H1 (cell line): ENCODE results near the gene SLC22A23.

Experiments used
- CBX5 ChIP-seq: fragments of 300-800, 300-1000 bp; sonication (generic); IDR thresholded peaks from 2 replicates; pipeline ENCODE4 v1.7.1; 2016; ENCODE audit warnings: antibody characterized with exemption, low read length, low read depth
- EGR1 ChIP-seq: IDR thresholded peaks from 2 replicates; pipeline ENCODE4 v1.6.1; 2011; ENCODE audit warnings: low read depth, low read length, borderline replicate concordance
- POLR2AphosphoS5 ChIP-seq: IDR thresholded peaks from 2 replicates; pipeline ENCODE4 v1.6.1; 2011; ENCODE audit warnings: low read depth, low read length
- RAD21 ChIP-seq, 2 experiments: IDR thresholded peaks in 1 of 2; conservative IDR thresholded peaks in 1 of 2; 2 replicates each; pipeline ENCODE4 v1.6.1; 2011; ENCODE audit warnings: low read depth in 2 of 2, low read length in 2 of 2, improper control_type of control experiment in 1 of 2, inconsistent platforms in 1 of 2, mild to moderate bottlenecking in 1 of 2, moderate library complexity in 1 of 2
- TF ChIP-seq, protein P1 (sequence below), 3 experiments: IDR thresholded peaks; 1 replicate in 2 of 3; 2 replicates in 1 of 3; pipeline versions ENCODE4 v1.5.1 to v1.6.1; 2011; ENCODE audit warnings: low read length in 3 of 3, mild to moderate bottlenecking in 3 of 3, inconsistent platforms in 2 of 3, low read depth in 1 of 3, moderate library complexity in 1 of 3; ENCODE audit not compliant: insufficient read depth in 1 of 3; ENCODE audit errors: control extremely low read depth in 1 of 3

DNA sequence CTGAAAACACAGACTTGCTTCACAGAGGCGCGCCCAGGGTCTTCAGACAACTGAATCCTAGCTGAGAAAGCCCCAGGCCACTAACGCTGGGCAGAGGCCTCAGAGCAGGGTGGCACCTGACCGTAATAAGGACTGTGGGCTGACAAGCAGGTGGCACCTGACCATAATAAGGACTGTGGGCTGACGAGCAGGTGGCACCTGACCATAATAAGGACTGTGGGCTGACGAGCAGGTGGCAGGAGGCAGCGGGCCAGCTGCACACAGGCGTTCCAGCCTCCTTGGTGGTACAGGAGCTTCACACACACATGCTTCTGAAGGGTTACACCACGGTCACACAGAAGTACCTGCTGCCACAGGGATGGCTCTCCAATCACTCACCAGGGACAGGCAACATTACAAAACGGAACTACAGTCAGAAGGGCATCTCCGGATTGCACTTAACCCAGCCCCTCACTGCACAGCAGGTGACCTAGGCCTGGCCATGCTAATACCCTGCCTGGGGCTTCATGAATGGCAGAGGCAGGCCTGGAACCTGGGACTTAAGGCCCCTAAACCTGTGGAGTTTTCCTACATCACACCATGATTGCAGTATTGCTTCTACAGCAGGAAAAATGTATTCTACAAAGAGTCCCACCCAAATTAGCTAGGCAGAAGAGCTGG, 147.3 kb downstream of the SLC22A23 start:
- TF ChIP-seq, protein P1, sequence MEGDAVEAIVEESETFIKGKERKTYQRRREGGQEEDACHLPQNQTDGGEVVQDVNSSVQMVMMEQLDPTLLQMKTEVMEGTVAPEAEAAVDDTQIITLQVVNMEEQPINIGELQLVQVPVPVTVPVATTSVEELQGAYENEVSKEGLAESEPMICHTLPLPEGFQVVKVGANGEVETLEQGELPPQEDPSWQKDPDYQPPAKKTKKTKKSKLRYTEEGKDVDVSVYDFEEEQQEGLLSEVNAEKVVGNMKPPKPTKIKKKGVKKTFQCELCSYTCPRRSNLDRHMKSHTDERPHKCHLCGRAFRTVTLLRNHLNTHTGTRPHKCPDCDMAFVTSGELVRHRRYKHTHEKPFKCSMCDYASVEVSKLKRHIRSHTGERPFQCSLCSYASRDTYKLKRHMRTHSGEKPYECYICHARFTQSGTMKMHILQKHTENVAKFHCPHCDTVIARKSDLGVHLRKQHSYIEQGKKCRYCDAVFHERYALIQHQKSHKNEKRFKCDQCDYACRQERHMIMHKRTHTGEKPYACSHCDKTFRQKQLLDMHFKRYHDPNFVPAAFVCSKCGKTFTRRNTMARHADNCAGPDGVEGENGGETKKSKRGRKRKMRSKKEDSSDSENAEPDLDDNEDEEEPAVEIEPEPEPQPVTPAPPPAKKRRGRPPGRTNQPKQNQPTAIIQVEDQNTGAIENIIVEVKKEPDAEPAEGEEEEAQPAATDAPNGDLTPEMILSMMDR (IDR thresholded peaks at IDR 0.05; ENCODE audit: control extremely low read depth in 1 of 3, insufficient read depth in 1 of 3, low read depth in 1 of 3, low read length in 3 of 3): no peak
- TF ChIP-seq POLR2AphosphoS5: no peak
- no peak for TF ChIP-seq EGR1
- TF ChIP-seq CBX5: no peak
- TF ChIP-seq RAD21 (IDR thresholded peaks at IDR 0.05 in 1 of 2, conservative IDR thresholded peaks at IDR 0.05 in 1 of 2; ENCODE audit: low read depth in 2 of 2, low read length in 2 of 2): no peak
